GM12878 (cell line): ENCODE measurements around the gene DYNC1H1.

Source experiments
- RAD51 ChIP-seq: fragments of 450-650 bp; IDR thresholded peaks from 2 replicates; pipeline ENCODE4 v1.6.1; 2016; ENCODE audit warnings: moderate library complexity, mild to moderate bottlenecking, inconsistent platforms
- ZNF622 ChIP-seq: fragments of 450-650 bp; IDR thresholded peaks from 2 replicates; pipeline ENCODE4 v1.6.1; 2017; ENCODE audit warnings: mild to moderate bottlenecking, inconsistent platforms

- peak; percentile 100 for TF ChIP-seq RAD51
- TF ChIP-seq ZNF622, result no peak
Measured at GRCh38 chr14:101947904-101948665, 16.3 kb upstream of the DYNC1H1 start.
